ENCODE measurements around the gene CDC42EP2. TPM values are rescaled to one million over a fixed set of nuclear protein-coding genes. Genes with fewer than 3 reads are reported as not detected.
A peak's percentile ranks its signal among the peaks of the same experiment; 100 is the strongest.

CDC42EP2 gene
- total RNA-seq, 1 experiment from 2014 or later: 11.9 TPM

DNA sequence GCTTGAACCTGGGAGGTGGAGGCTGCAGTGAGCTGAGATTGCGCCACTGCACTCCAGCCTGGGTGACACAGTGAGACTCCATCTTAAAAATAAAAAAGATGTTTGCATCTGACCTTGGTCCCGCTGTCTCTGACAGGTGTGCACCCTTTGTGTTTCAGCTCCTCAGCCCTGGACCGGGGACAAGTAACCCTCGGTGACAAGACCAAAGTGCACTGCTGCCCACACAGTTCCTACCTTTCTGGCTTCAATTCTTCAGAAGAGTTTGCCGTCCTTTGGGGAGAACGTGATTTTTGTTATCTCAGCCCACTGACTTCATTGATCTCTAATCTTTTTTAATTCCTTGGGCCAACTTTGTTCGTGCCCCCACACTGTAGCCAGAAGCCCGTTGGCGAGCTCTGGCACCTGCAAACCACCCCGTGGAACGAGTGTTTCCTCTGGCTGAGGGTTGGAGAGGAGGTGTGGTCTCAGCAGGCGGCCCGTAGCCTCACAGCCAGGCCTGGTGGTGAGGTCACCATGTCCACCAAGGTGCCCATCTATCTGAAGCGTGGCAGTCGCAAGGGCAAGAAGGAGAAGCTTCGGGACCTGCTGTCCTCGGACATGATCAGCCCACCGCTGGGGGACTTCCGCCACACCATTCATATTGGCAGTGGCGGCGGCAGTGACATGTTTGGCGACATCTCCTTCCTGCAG is 5.9 kb downstream of the CDC42EP2 start:
- Mint-ChIP-seq H3K4me3 (no peak overlapping the region), H3K27ac (0 out of 7 replicates have a peak overlapping the region, but pooled peaks of 1 of the 3 experiments have one; percentile 40), H3K9me3 (no peaks in the 10 kb centered on the region), H3K4me1 (peaks cover 19 to 30% of the 10 kb centered on the region in 2 experiments), H3K27me3 (ENCODE audit: low read depth) (no peaks in the 10 kb centered on the region; the same call in 1 of the 2 replicates), H3K36me3 (ENCODE audit: insufficient read depth in 1 of 3, low read depth in 3 of 3) (peaks cover 17 to 24% (median 24%) of the 10 kb centered on the region in 3 experiments)
- Histone ChIP-seq H3T11ph (ENCODE audit: low read length) (no peak overlapping the region), H3K18ac (ENCODE audit: insufficient read length, low read depth, low read length) (no peak overlapping the region), H3K9ac (ENCODE audit: extremely low read depth, insufficient read length, low read length) (no peak overlapping the region), H3K56ac (ENCODE audit: insufficient read length, low read depth, low read length) (no peak overlapping the region), H3K4me2 (ENCODE audit: insufficient read depth, insufficient read length, low read length) (no peak overlapping the region), H2BK15ac (ENCODE audit: low read depth, low read length) (no peak overlapping the region), H2BK120ac (ENCODE audit: low read depth, low read length, poor library complexity, severe bottlenecking) (no peak overlapping the region), H4K8ac (replicated peaks; ENCODE audit: insufficient read length, low read depth, low read length) (no peak overlapping the region), H3K27ac (ENCODE audit: insufficient read length, low read depth, low read length) (no peak overlapping the region), H3K23me2 (ENCODE audit: insufficient read length, low read depth, low read length, poor library complexity, severe bottlenecking) (peaks cover 6% of the 10 kb centered on the region), H3K23ac (ENCODE audit: insufficient read length, low read depth, low read length) (no peak overlapping the region), H4K5ac (ENCODE audit: insufficient read length, low read depth, low read length) (no peak overlapping the region), H4K20me1 (ENCODE audit: control insufficient read depth, insufficient read depth, insufficient read length) (no peaks in the 10 kb centered on the region), H2BK20ac (ENCODE audit: low read depth, low read length, poor library complexity, severe bottlenecking) (no peak overlapping the region), H2BK12ac (ENCODE audit: insufficient read length, low read depth, low read length) (no peak overlapping the region), H3K79me2 (ENCODE audit: insufficient read depth, low read length) (no peaks in the 10 kb centered on the region), H3K4ac (ENCODE audit: low read depth, low read length) (no peak overlapping the region), H3K14ac (ENCODE audit: insufficient read depth, low read length) (no peak overlapping the region; the same call in 1 of the 2 replicates), H4K91ac (ENCODE audit: insufficient read length, low read depth, low read length) (no peak overlapping the region), H3K79me1 (ENCODE audit: insufficient read depth, low read depth, low read length, poor library complexity, severe bottlenecking) (peaks cover 4% of the 10 kb centered on the region), H3K4me1 (ENCODE audit: insufficient read depth, low read length) (peaks cover 5% of the 10 kb centered on the region; the same call in 1 of the 2 replicates), H2AK5ac (ENCODE audit: insufficient read length, low read length) (no peak overlapping the region), H2AFZ (ENCODE audit: low read length) (no peak overlapping the region), H3K27me3 (ENCODE audit: insufficient read depth, low read length) (no peaks in the 10 kb centered on the region), H3K9me3 (ENCODE audit: control insufficient read depth, low read depth, low read length) (no peaks in the 10 kb centered on the region), H2BK5ac (ENCODE audit: insufficient read length, low read length) (no peak overlapping the region)
- TF ChIP-seq, protein P1, sequence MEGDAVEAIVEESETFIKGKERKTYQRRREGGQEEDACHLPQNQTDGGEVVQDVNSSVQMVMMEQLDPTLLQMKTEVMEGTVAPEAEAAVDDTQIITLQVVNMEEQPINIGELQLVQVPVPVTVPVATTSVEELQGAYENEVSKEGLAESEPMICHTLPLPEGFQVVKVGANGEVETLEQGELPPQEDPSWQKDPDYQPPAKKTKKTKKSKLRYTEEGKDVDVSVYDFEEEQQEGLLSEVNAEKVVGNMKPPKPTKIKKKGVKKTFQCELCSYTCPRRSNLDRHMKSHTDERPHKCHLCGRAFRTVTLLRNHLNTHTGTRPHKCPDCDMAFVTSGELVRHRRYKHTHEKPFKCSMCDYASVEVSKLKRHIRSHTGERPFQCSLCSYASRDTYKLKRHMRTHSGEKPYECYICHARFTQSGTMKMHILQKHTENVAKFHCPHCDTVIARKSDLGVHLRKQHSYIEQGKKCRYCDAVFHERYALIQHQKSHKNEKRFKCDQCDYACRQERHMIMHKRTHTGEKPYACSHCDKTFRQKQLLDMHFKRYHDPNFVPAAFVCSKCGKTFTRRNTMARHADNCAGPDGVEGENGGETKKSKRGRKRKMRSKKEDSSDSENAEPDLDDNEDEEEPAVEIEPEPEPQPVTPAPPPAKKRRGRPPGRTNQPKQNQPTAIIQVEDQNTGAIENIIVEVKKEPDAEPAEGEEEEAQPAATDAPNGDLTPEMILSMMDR (conservative IDR thresholded peaks at IDR 0.05): no peak
- WGBS (ENCODE audit: extremely low coverage, insufficient read length, low lambda C conversion rate): no CpG with 5 or more reads among the region's 22 CpGs
- DNase-seq: no peak

Measured in H9 (cell line).